Neuron (in vitro differentiated cells): Measurements from ENCODE around the gene ZBP1.

Experiments
- H2AFZ ChIP-seq: one replicate; pipeline ENCODE4 v1.6.1; 2013; ENCODE audit warnings: low read depth, mild to moderate bottlenecking, inconsistent platforms, low read length, moderate library complexity
- H3K27me3 ChIP-seq: one replicate; pipeline ENCODE4 v1.6.1; 2013; ENCODE audit warnings: low read length; ENCODE audit not compliant: insufficient read depth
- H3K36me3 ChIP-seq: one replicate; pipeline ENCODE4 v1.6.1; 2013; ENCODE audit warnings: low read length; ENCODE audit not compliant: insufficient read depth
- H3K4me1 ChIP-seq: one replicate; pipeline ENCODE4 v1.6.1; 2013; ENCODE audit warnings: low read length; ENCODE audit not compliant: insufficient read depth
- H3K4me3 ChIP-seq: 2 replicates; pipeline ENCODE4 v1.5.1; 2013; ENCODE audit warnings: mild to moderate bottlenecking, low read length, moderate library complexity
- H3K9me3 ChIP-seq: one replicate; pipeline ENCODE4 v1.6.1; 2013; ENCODE audit warnings: low read length

Gene ZBP1

GRCh38 chr20:57654998-57655808, 35.0 kb upstream of the ZBP1 start:
- Histone ChIP-seq H2AFZ (no peak overlapping the region), H3K4me1 (no peaks in the 10 kb centered on the region), H3K27me3 (no peaks in the 10 kb centered on the region), H3K36me3 (peaks cover 24% of the 10 kb centered on the region), H3K4me3 (no peak overlapping the region), H3K9me3 (no peaks in the 10 kb centered on the region)

GRCh38 chr20:57654363-57654997, 34.3 kb upstream of the ZBP1 start:
- Histone ChIP-seq H3K9me3 (no peaks in the 10 kb centered on the region), H3K4me3 (no peak overlapping the region), H3K36me3 (peaks cover 26% of the 10 kb centered on the region), H2AFZ (no peak overlapping the region), H3K4me1 (no peaks in the 10 kb centered on the region), H3K27me3 (no peaks in the 10 kb centered on the region)

GRCh38 chr20:57653910-57654309, 33.7 kb upstream of the ZBP1 start:
- peaks cover 28% of the 10 kb centered on the region for H3K36me3 ChIP-seq
- H3K4me3 ChIP-seq: no peak overlapping the region
- H3K27me3 ChIP-seq: no peaks in the 10 kb centered on the region
- no peak overlapping the region for H2AFZ ChIP-seq
- H3K9me3 ChIP-seq: no peaks in the 10 kb centered on the region
- H3K4me1 ChIP-seq: no peaks in the 10 kb centered on the region

GRCh38 chr20:57653546-57653900, 33.3 kb upstream of the ZBP1 start:
- peaks cover 24% of the 10 kb centered on the region for H3K36me3 ChIP-seq

GRCh38 chr20:57652606-57653545, 32.6 kb upstream of the ZBP1 start:
- peaks cover 21% of the 10 kb centered on the region for H3K36me3 ChIP-seq
- no peak overlapping the region for H2AFZ ChIP-seq
- H3K4me3 ChIP-seq: no peak overlapping the region
- H3K9me3 ChIP-seq: no peaks in the 10 kb centered on the region
- H3K4me1 ChIP-seq: no peaks in the 10 kb centered on the region
- no peaks in the 10 kb centered on the region for H3K27me3 ChIP-seq

More at GRCh38 chr20:57653546-57653900, 33.3 kb upstream of the ZBP1 start:
- Histone ChIP-seq H3K9me3 (no peaks in the 10 kb centered on the region), H2AFZ (no peak overlapping the region), H3K4me3 (no peak overlapping the region), H3K4me1 (no peaks in the 10 kb centered on the region), H3K27me3 (no peaks in the 10 kb centered on the region)

GRCh38 chr20:57651881-57652605, 31.8 kb upstream of the ZBP1 start:
- H3K9me3 ChIP-seq: no peaks in the 10 kb centered on the region
- H3K4me1 ChIP-seq: no peaks in the 10 kb centered on the region
- peaks cover 15% of the 10 kb centered on the region for H3K36me3 ChIP-seq
- no peak overlapping the region for H2AFZ ChIP-seq
- no peaks in the 10 kb centered on the region for H3K27me3 ChIP-seq
- no peak overlapping the region for H3K4me3 ChIP-seq

GRCh38 chr20:57650756-57651483, 30.7 kb upstream of the ZBP1 start:
- Histone ChIP-seq H2AFZ (no peak overlapping the region), H3K9me3 (no peaks in the 10 kb centered on the region), H3K4me3 (no peak overlapping the region), H3K4me1 (no peaks in the 10 kb centered on the region), H3K36me3 (peaks cover 15% of the 10 kb centered on the region), H3K27me3 (no peaks in the 10 kb centered on the region)

GRCh38 chr20:57650266-57650665, 30.0 kb upstream of the ZBP1 start:
- H3K4me3 ChIP-seq: no peak overlapping the region
- H3K9me3 ChIP-seq: no peaks in the 10 kb centered on the region
- no peaks in the 10 kb centered on the region for H3K4me1 ChIP-seq
- no peak overlapping the region for H2AFZ ChIP-seq
- H3K36me3 ChIP-seq: peaks cover 15% of the 10 kb centered on the region
- no peaks in the 10 kb centered on the region for H3K27me3 ChIP-seq

GRCh38 chr20:57649617-57650015, 29.4 kb upstream of the ZBP1 start:
- no peak overlapping the region for H2AFZ ChIP-seq
- H3K27me3 ChIP-seq: no peaks in the 10 kb centered on the region
- H3K9me3 ChIP-seq: no peaks in the 10 kb centered on the region
- H3K4me1 ChIP-seq: no peaks in the 10 kb centered on the region
- H3K36me3 ChIP-seq: peaks cover 15% of the 10 kb centered on the region
- H3K4me3 ChIP-seq: no peak overlapping the region

GRCh38 chr20:57648878-57649616, 28.8 kb upstream of the ZBP1 start:
- Histone ChIP-seq H3K4me3 (no peak overlapping the region), H3K36me3 (peaks cover 15% of the 10 kb centered on the region), H3K4me1 (no peaks in the 10 kb centered on the region), H2AFZ (no peak overlapping the region), H3K9me3 (no peaks in the 10 kb centered on the region), H3K27me3 (no peaks in the 10 kb centered on the region)

- H3K9me3 ChIP-seq: peaks cover 4% of the 10 kb centered on the region
- H3K4me3 ChIP-seq: no peak overlapping the region
- no peaks in the 10 kb centered on the region for H3K27me3 ChIP-seq
- no peak overlapping the region for H2AFZ ChIP-seq
- H3K36me3 ChIP-seq: peaks cover 15% of the 10 kb centered on the region
- H3K4me1 ChIP-seq: no peaks in the 10 kb centered on the region
Observed at GRCh38 chr20:57647933-57648785, 27.9 kb upstream of the ZBP1 start.
